ENCODE results near the gene ANKRD52. TPM values are rescaled to one million over a fixed set of nuclear protein-coding genes. Genes with fewer than 3 reads are reported as not detected.
"Not testable (repeated sequence)": the region's sequence is repeated elsewhere in the genome, so short reads cannot be mapped to it uniquely, and the experiment has no call there.

The ANKRD52 gene
- total and polyA plus RNA-seq, 2 of the 8 experiments (the other 6 are each of a cell fraction or from before 2014, with no cell fraction given): 14.0 to 36.3 TPM

GRCh38 chr12:56262955-56263354, 4.8 kb upstream of the ANKRD52 start:
- not testable (repeated sequence) for H3K4me3 ChIP-seq (ENCODE audit: extremely low read depth in 1 of 4, insufficient read depth in 2 of 4, low read depth in 3 of 4, low read length in 4 of 4); H2BK20ac ChIP-seq (ENCODE audit: low read length); H3K36me3 ChIP-seq (ENCODE audit: control insufficient read depth in 2 of 4, insufficient read depth in 4 of 4, low read length in 3 of 4); H3K18ac ChIP-seq (ENCODE audit: extremely low read depth, low read length); H3K23ac ChIP-seq (ENCODE audit: insufficient read length); H3K14ac ChIP-seq (ENCODE audit: insufficient read length); H3K27me3 ChIP-seq (replicated peaks in 1 of 4; ENCODE audit: control insufficient read depth in 3 of 4, extremely low read depth in 1 of 4, insufficient read depth in 3 of 4, low read length in 3 of 4); H2BK15ac ChIP-seq (ENCODE audit: low read length); H3K56ac ChIP-seq (replicated peaks; ENCODE audit: insufficient read length, low read depth, low read length); H3K27ac ChIP-seq (ENCODE audit: low read depth, low read length); H4K5ac ChIP-seq (ENCODE audit: insufficient read length, low read depth, low read length); H3K9me3 ChIP-seq (ENCODE audit: insufficient read depth in 2 of 2, low read depth in 1 of 2, low read length in 1 of 2); H2BK120ac ChIP-seq (replicated peaks; ENCODE audit: low read depth, low read length); H4K91ac ChIP-seq (replicated peaks; ENCODE audit: insufficient read length, low read length); FAIRE-seq; DNase-seq (ENCODE audit: low read depth in 1 of 2, low spot score in 2 of 2); H4K8ac ChIP-seq (ENCODE audit: extremely low read depth, insufficient read depth, low read length); H2AFZ ChIP-seq (ENCODE audit: low read length); H4K20me1 ChIP-seq (replicated peaks in 1 of 2; ENCODE audit: control insufficient read depth in 1 of 2, insufficient read depth in 2 of 2, low read length in 2 of 2); H3K9ac ChIP-seq (replicated peaks in 1 of 4; ENCODE audit: extremely low read depth in 1 of 4, low read depth in 3 of 4, low read length in 3 of 4); H3K4ac ChIP-seq (replicated peaks; ENCODE audit: insufficient read length, low read depth, low read length); H3K79me2 ChIP-seq (ENCODE audit: control insufficient read depth in 1 of 2, insufficient read depth in 2 of 2, low read length in 2 of 2); H2BK5ac ChIP-seq (ENCODE audit: low read depth, low read length); H2AK5ac ChIP-seq (ENCODE audit: low read depth, low read length); H3K4me2 ChIP-seq (ENCODE audit: insufficient read depth in 1 of 2, low read depth in 2 of 2, low read length in 2 of 2); H2BK12ac ChIP-seq (ENCODE audit: low read depth, low read length); H3K79me1 ChIP-seq (ENCODE audit: low read depth, low read length)
- CTCF ChIA-PET (ENCODE audit: partially characterized antibody): interaction anchor here (0.6 to 1.5 kb wide), 12 partner anchors 9 to 1504 kb away, joined by 3 to 7 read pairs (median 4); partner anchors contain the start of gene CYP27B1
- peak in 1 of 3 experiments; percentile 24; a peak in 1 of 4 replicates for TF ChIP-seq CTCF (IDR thresholded peaks at IDR 0.05; ENCODE audit: control extremely low read depth in 1 of 3, insufficient read depth in 1 of 3, low read depth in 1 of 3, low read length in 3 of 3)
- 82% methylated on average over 7 of the region's 7 CpGs; no CpG with 5 or more reads in 1 of the 2 experiments for WGBS, 2 experiments (ENCODE audit: extremely low coverage in 1 of 2, insufficient coverage in 1 of 2, insufficient read length in 1 of 2, insufficient replicate concordance in 2 of 2, low coverage in 1 of 2, low lambda C conversion rate in 2 of 2, missing lambda C conversion rate in 1 of 2)
- Histone ChIP-seq H3K23me2 (ENCODE audit: low read depth, low read length) (peaks cover 10% of the 10 kb centered on the region; the same call in 1 of the 2 replicates), H3K4me1 (replicated peaks in 1 of 4; ENCODE audit: control insufficient read depth in 3 of 4, insufficient read depth in 4 of 4, low read length in 3 of 4) (peaks cover 0 to 13% (median 5%) of the 10 kb centered on the region in 4 experiments; a peak in 5 of 7 replicates)
- POLR2A ChIA-PET (ENCODE audit: partially characterized antibody): interaction anchor here (0.8 to 1.9 kb wide), 5 partner anchors 32 to 78 kb away, joined by 3 to 6 read pairs (median 4); partner anchors contain the start of genes CS and RNF41

Data from H1 (cell line).